Suprapubic skin (tissue), 3 donors: ENCODE results near the gene SMC4.

Source experiments
- CTCF ChIP-seq, 2 donors: fragments of 200-600 bp in 1 of 2; fragments of 450-650 bp in 1 of 2; sonication (generic) in 1 of 2; IDR thresholded peaks; one replicate each; pipeline ENCODE4 v1.5.1; 2016 to 2019; ENCODE audit warnings: antibody characterized with exemption in 2 of 2, mild to moderate bottlenecking in 1 of 2, moderate library complexity in 1 of 2
- POLR2A ChIP-seq, 2 donors: fragments of 450-650 bp; IDR thresholded peaks; one replicate each; pipeline ENCODE4 v1.6.1; 2017; ENCODE audit warnings: antibody characterized with exemption in 2 of 2, mild to moderate bottlenecking in 2 of 2, moderate library complexity in 2 of 2

GRCh38 chr3:160473221-160473620, 73.8 kb downstream of the SMC4 start:
- TF ChIP-seq CTCF (IDR thresholded peaks at IDR 0.05) = no peak
- no peak for TF ChIP-seq POLR2A (IDR thresholded peaks at IDR 0.05)
